ENCODE measurements around the gene DMXL2.
"Not testable (repeated sequence)": the region's sequence is repeated elsewhere in the genome, so short reads cannot be mapped to it uniquely, and the experiment has no call there.

Gene DMXL2

DNA sequence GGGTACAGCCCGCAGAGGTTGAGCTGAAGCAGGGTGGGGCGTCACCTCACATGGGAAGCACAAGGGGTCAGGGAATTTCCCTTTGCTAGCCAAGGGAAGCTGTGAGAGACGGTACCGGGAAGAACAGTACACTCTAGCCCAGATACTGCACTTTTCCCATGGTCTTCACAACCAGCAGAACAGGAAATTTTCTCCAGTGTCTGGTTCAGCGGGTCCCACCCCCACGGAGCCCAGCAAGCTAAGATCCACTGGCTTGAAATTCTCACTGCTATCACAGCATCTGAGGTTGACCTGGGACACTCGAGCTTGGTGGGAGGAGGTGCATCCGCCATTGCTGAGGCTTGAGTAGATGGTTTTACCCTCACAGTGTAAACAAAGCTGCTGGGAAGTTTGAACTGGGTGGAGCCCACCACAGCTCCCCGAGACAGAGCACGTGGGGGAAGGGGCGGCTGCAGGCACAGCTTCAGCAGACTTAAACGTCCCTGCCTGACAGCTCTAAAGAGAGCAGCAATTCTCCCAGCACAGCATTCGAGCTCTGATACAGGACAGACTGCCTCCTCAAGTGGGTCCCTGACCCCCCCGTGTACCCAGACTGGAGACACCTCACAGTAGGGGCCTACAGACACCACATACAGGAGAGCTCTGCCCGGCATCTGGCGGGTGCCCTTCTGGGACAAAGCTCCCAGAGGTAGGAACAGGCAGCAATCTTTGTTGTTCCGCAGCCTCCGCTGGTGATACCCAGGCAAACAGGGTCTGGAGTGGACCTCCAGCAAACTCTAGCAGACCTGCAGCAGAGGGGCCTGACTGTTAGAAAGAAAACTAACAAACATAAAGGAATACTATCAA is 53.4 kb downstream of the DMXL2 start:
- not testable (repeated sequence) for DNase-seq

- no peak for DNase-seq
Observed at GRCh38 chr15:51561271-51561670, 61.3 kb downstream of the DMXL2 start.

- no peak for DNase-seq
Observed at GRCh38 chr15:51558876-51559275, 63.7 kb downstream of the DMXL2 start.

- DNase-seq: no peak
Observed at GRCh38 chr15:51558411-51558810, 64.2 kb downstream of the DMXL2 start.

DNA sequence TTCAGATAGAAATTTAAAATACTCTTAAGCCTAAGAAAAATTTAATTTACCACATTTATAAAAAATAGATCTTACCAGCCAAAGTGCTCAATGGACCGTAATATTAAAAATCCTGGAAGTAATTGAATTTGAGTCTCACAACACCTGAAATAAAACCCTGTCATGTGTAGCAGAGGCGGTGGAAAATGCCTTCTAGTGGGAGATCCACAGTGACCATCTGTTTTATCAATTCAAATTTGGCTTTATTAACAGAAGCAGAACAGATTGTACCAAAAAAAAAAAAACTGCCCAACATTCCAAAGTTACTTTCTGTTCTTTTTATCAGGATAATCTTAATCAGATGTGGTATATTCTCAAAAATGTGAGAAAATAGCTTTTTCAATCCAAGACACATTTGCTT is 71.7 kb downstream of the DMXL2 start:
- DNase-seq: no peak

DNA sequence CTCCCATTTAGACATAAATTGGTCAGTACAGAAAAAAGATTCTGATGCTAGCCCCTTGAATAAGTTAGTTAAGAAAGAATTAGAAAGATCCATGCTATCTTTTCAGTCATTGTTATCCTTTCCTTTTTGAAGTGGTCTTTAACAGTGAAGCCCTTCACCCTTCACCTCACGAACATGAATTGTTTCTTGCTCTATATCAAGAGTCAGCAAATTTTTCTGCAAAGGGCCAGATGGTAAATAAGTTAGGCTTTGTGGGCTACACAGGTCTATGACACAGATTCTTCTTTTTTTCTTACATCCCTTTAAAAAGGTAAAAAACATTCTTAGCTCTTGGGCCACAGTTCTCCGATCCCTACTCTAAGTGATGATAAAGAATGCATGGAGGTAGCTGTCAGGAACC is 74.9 kb downstream of the DMXL2 start:
- no peak for DNase-seq

DNA sequence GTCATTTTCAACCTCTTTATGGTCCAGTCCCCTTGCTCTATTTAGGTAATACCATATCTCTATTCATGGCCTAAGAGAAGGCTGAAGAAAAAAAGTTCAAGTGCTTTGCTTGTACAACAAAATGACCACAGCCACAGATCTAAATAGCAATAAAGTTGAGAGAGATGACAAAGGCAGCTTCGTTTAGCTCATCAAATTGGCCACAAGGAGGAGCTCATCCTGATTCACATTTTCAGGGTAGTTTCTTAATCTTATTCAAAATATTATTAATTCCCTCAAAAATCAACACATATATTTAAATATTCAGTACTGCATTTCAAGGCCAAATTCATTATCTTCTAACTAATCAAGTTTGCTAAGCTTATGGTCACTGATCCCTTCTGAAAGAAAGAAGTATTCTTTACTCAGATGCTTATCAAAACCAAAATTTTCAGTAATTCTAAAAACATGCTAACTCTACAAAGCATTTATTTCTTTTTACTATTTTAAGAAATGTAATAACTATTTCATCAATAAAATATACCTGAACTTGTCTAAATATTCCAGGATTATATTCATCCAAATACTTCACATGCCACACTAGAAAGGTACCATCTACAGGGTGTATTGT is 85.5 kb downstream of the DMXL2 start:
- no peak for DNase-seq

DNA sequence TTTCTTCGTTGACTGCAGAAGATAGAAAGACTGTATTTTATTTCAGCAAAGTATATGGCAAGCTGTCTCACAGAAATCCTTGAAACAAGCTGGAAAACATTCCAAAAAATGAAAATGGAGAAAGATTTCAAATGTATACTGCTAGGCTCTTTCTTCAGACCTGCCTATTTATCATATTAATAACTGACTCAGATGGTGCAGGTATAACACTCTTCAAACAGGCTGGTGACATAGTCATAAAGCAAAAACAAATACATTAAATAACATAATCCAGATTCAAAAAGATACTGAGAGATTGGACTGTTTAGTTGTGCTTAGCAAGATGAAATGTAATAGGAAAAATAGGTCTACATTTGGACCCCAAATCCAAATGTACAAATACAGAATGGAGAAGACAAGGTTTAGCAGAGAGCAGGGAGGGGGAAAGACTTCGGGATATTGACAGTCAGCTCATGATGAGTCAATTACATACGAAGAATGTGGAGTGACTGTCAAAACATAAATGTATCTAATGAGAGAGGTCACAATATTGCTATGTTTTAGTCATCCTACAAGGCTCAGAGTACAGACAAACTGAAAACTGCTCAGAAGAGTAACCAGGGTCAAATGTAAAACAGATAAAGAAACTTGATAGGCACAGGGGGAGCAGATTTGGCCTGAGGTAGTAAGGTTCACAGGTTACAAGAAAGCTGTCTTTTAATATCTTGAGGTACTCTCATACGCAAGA is 88.7 kb downstream of the DMXL2 start:
- no peak for DNase-seq

DNA sequence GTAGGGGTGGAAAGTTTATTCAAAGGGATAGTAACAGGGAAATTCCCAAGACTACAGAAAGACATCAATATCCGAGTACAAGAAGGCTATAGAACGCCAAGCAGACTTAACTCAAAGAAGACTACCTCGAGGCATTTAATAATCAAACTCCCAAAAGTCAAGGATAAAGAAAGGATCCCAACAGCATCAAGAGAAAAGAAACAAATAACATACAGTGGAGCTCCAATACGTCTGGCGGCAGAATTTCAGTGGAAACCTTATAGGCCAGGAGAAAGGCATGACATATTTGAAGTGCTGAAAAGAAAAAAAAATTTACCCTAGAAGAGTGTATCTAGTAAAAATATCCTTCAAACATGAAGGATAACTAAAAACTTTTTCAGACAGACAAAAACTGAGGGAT is 95.6 kb downstream of the DMXL2 start:
- no peak for DNase-seq

GRCh38 chr15:51524376-51524775 is 98.2 kb downstream of the DMXL2 start:
- DNase-seq: no peak

DNA sequence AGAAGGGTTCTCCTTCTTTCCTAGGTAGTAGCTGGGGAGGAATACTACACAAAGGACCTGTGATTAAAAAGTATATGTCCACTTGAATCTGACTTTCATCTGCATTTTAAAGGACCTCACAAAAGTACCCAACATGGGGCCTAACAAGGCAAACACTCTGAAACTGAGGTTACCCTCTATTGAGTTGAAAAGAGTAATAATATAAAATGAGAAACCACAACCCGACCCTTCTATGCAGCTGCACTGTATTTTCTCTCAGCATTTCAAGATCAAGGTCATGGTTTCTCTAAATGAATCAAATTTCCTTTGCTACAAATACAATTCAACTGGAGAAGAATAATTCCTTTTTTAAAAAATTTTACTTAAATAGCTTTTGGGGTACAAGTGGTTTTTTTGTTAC is 106.3 kb downstream of the DMXL2 start:
- no peak for DNase-seq

GRCh38 chr15:51505251-51505650 is 117.3 kb downstream of the DMXL2 start:
- DNase-seq: no peak

GRCh38 chr15:51503003-51503402 is 119.6 kb downstream of the DMXL2 start:
- DNase-seq: no peak

DNA sequence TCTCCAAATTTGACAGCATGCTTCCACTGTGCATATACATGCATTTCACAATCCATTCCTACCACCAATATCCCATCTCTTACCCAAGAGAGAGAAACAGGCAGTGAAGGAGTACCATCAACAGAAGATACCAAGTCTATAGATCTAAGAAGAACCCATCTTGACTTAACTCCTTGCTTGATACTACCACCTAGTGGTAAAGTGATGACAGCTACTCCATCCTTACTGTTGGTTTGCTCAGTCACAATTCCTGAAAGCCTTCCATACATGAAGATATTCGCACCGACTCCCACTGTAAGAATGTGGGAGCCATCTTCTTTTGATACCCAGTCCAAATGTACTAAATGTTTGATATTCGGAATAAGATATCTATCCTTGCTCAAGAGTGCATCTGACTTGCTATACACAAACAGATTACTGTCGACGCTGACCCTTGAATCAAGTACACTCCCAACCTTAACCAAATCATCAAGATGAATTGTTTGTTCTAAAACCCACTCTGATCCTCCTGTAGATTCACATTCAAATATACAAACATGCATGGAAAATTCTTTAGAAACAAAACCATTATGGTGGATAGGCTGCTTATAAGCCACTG is 123.1 kb downstream of the DMXL2 start:
- no peak for DNase-seq

GRCh38 chr15:51497806-51498205 is 124.8 kb downstream of the DMXL2 start:
- no peak for DNase-seq

- no peak for DNase-seq
Observed at GRCh38 chr15:51496246-51496645, 126.3 kb downstream of the DMXL2 start.

DNA sequence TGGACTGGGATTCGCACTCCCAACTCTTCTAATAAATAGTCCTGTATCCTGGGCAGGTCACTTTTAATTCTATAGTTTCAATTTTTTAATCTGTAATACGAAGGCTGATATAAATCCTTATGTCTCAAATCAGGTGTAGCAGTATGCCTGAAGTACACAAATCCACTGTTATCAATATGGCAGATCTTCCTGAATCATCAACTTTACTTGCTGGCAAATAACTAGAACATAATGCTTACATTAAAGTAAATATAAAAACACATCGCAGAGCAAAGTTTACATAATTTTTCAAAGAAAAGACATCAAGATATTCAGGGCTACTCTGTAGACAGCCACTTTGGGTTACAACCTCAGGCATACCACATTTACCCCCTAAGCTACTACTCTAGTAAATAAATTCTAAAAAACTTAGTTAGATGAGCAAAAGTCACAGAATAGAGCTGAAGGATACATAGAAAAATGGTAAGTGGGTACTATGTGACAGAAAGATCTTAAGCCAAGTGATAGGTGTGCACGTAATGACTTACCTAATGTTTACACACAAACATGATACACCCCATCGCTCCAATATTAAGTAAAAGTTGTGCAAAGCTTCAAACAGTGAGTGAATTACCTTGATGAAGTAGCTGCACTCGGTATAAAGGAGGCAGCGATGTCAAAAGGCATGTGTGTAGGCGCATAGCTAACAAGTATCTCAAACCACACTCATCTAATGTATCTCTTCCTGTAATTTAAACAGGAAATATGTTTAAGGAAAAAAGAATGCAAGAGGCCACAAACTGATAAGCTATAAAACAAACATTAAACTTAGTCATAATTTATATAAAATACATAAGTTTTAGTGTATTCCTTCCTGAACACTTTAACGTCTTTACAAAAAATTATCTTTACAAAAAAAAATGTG is 127.9 kb downstream of the DMXL2 start:
- no peak for DNase-seq

DNA sequence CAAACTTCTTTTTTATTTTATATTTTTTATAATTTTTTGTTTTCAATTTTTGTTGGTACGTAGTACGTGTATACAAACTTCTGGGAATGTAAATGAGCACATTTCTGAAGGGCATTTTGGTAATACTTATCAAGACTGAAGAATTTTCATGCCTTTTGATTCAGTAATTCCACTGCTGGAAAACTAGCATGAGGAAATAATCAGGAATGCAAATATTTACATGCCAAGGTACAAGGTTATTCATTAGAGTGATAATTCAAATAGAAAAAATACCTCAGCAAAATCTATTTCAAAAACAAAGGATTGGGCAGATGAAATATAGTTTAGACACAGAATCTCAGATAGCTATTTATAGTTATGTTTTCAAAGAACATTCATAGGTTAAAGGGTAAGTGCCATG is 128.7 kb downstream of the DMXL2 start:
- no peak for DNase-seq

- DNase-seq: no peak
Observed at GRCh38 chr15:51492528-51492927, 130.0 kb downstream of the DMXL2 start.

GRCh38 chr15:51491941-51492340 is 130.6 kb downstream of the DMXL2 start:
- DNase-seq: no peak

DNA sequence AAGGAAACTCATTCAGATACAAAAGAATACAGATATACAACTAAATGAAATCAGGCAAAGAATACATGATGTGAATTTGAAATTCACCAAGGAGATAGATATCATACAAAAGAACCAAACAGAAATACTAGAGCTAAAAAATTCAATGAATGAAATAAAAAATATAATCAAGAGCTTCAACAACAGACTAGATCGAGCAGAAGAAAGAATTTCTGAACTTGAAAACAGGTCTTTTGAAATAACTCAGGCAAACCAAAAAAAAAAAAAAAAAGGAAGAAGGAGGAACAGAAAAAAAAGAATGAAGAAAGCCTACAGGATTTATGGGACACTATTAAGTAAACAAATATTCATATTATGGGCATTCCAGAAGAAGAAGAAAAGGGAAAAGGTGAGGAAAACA is 137.8 kb downstream of the DMXL2 start:
- no peak for DNase-seq

GRCh38 chr15:51483985-51484384 is 138.6 kb downstream of the DMXL2 start:
- DNase-seq: no peak
